Prostate gland (tissue), 2 donors: ENCODE data around the gene E2F1.

Source experiments
- CTCF ChIP-seq, 4 experiments: fragments of 200-600 bp in 2 of 4; fragments of 450-650 bp in 2 of 4; sonication (generic) in 2 of 4; IDR thresholded peaks; 1 replicate in 3 of 4; 2 replicates in 1 of 4; pipeline ENCODE4 v1.5.1; 2016 to 2019; ENCODE audit warnings: antibody characterized with exemption in 4 of 4, mild to moderate bottlenecking in 2 of 4, moderate library complexity in 2 of 4
- POLR2A ChIP-seq: fragments of 450-650 bp; IDR thresholded peaks from one replicate; pipeline ENCODE4 v1.6.1; 2016; ENCODE audit warnings: antibody characterized with exemption, mild to moderate bottlenecking
- POLR2AphosphoS5 ChIP-seq: sonication (generic); formaldehyde crosslinking; IDR thresholded peaks from one replicate; pipeline ENCODE4 v1.6.1; 2017; ENCODE audit warnings: antibody characterized with exemption

- no peak for TF ChIP-seq CTCF (IDR thresholded peaks at IDR 0.05)
- TF ChIP-seq POLR2AphosphoS5: no peak
- no peak for TF ChIP-seq POLR2A
Measured at GRCh38 chr20:33667245-33667675, 18.9 kb downstream of the E2F1 start.
